HUES48 (cell line): Measurements from ENCODE around the gene COX7A2.

ENCODE experiments used
- H3K27ac ChIP-seq: one replicate; pipeline ENCODE4 v1.7.0; 2013; ENCODE audit warnings: low read depth, low read length, inconsistent platforms
- H3K27me3 ChIP-seq: 2 replicates; pipeline ENCODE4 v1.6.1; 2013; ENCODE audit warnings: mild to moderate bottlenecking, low read length; ENCODE audit not compliant: control insufficient read depth, insufficient read depth
- H3K36me3 ChIP-seq: 2 replicates; pipeline ENCODE4 v1.6.1; 2013; ENCODE audit warnings: low read length; ENCODE audit not compliant: control insufficient read depth, insufficient read depth
- H3K4me1 ChIP-seq: 2 replicates; pipeline ENCODE4 v1.6.1; 2013; ENCODE audit warnings: mild to moderate bottlenecking, low read length; ENCODE audit not compliant: control insufficient read depth, insufficient read depth
- H3K4me3 ChIP-seq: 2 replicates; pipeline ENCODE4 v1.5.1; 2013; ENCODE audit warnings: mild to moderate bottlenecking, low read depth, low read length
- H3K9ac ChIP-seq: 2 replicates; pipeline ENCODE4 v1.6.1; 2013; ENCODE audit warnings: mild to moderate bottlenecking, low read depth, low read length, moderate library complexity
- H3K9me3 ChIP-seq: 2 replicates; pipeline ENCODE4 v1.6.1; 2013; ENCODE audit warnings: low read length; ENCODE audit not compliant: control insufficient read depth, insufficient read depth

COX7A2 gene

GRCh38 chr6:75243333-75244062 lies at the start of gene COX7A2:
TSS of gene COX7A2 (minus strand) at chr6:75243801. CDS start at chr6:75243734, 67 bp downstream.
- Histone ChIP-seq H3K9me3 (no peaks in the 10 kb centered on the region), H3K4me3 (peak within 1 kb of the TSS; percentile 99), H3K9ac (peak within 1 kb of the TSS; percentile 84), H3K4me1 (peaks cover 8% of the 10 kb centered on the region), H3K27me3 (no peaks in the 10 kb centered on the region), H3K27ac (peak within 1 kb of the TSS; percentile 95), H3K36me3 (peaks cover 29% of the 10 kb centered on the region)

- Histone ChIP-seq H3K9me3 (no peaks in the 10 kb centered on the region), H3K36me3 (no peaks in the 10 kb centered on the region), H3K27me3 (no peaks in the 10 kb centered on the region), H3K4me1 (peaks cover 14% of the 10 kb centered on the region), H3K27ac (no peak overlapping the region), H3K9ac (no peak overlapping the region), H3K4me3 (no peak overlapping the region)
These were observed 49.0 kb upstream of the COX7A2 start for GRCh38 chr6:75292555-75292954.

- no peaks in the 10 kb centered on the region for H3K27me3 ChIP-seq
- H3K4me1 ChIP-seq: peaks cover 14% of the 10 kb centered on the region
- no peak overlapping the region for H3K4me3 ChIP-seq
- H3K9me3 ChIP-seq: no peaks in the 10 kb centered on the region
- H3K27ac ChIP-seq: no peak overlapping the region
- no peaks in the 10 kb centered on the region for H3K36me3 ChIP-seq
- H3K9ac ChIP-seq: no peak overlapping the region
These were observed 48.1 kb upstream of the COX7A2 start for GRCh38 chr6:75291744-75292143.

DNA sequence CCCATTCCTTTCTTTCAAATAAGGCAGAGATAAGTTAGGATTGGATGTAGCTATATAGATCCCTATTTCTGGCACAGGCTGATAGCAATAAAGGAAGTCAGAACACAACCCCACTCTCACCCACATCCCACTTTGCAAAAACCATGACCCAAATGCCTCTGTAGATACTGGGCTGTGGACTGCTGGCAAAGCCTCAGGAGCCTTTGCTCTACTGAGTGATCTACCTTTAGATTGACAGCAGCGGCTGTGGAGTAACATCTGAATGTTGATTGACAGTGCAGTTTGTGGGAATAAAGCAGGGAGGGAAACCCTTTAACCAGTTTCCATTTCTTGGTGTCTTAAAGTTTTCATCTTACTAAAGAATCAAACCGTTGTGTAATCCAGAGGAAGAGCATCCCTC lies 47.7 kb upstream of the COX7A2 start:
- Histone ChIP-seq H3K27ac (no peak overlapping the region), H3K9me3 (no peaks in the 10 kb centered on the region), H3K4me1 (peaks cover 14% of the 10 kb centered on the region), H3K9ac (no peak overlapping the region), H3K36me3 (no peaks in the 10 kb centered on the region), H3K27me3 (no peaks in the 10 kb centered on the region), H3K4me3 (no peak overlapping the region)

GRCh38 chr6:75290136-75290945 lies 46.7 kb upstream of the COX7A2 start:
- H3K27ac ChIP-seq: peak overlapping the region; percentile 44

DNA sequence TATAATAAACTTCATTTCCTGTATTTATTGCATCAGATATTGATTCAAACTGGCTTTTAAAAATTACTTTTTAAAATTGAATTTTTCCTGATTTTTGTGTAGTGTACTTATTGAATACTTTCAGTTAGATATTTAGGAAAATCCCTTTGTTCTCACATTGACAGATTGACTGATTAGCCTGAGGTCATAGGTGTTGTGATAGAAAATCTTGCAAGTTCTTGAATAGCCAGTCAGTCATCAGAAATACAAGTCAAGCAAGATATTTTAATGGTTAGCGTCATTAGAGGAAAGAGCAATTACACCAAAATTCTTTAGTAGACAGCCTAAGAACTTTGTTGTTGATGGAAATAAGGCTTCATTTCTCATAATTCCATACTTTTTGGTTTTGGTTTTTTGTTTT lies 44.4 kb upstream of the COX7A2 start:
- H3K4me3 ChIP-seq: no peak overlapping the region
- H3K27ac ChIP-seq: no peak overlapping the region
- no peak overlapping the region for H3K9ac ChIP-seq
- H3K27me3 ChIP-seq: no peaks in the 10 kb centered on the region
- H3K4me1 ChIP-seq: peaks cover 17% of the 10 kb centered on the region
- no peaks in the 10 kb centered on the region for H3K36me3 ChIP-seq
- no peaks in the 10 kb centered on the region for H3K9me3 ChIP-seq

More at GRCh38 chr6:75290136-75290945, 46.7 kb upstream of the COX7A2 start:
- Histone ChIP-seq H3K9me3 (no peaks in the 10 kb centered on the region), H3K9ac (no peak overlapping the region), H3K4me1 (peaks cover 14% of the 10 kb centered on the region), H3K27me3 (no peaks in the 10 kb centered on the region), H3K36me3 (no peaks in the 10 kb centered on the region), H3K4me3 (no peak overlapping the region)

- Histone ChIP-seq H3K4me1 (peaks cover 23% of the 10 kb centered on the region), H3K27ac (no peak overlapping the region), H3K4me3 (no peak overlapping the region), H3K27me3 (no peaks in the 10 kb centered on the region), H3K9me3 (no peaks in the 10 kb centered on the region), H3K9ac (no peak overlapping the region), H3K36me3 (no peaks in the 10 kb centered on the region)
These were observed 43.8 kb upstream of the COX7A2 start for GRCh38 chr6:75287424-75287823.

DNA sequence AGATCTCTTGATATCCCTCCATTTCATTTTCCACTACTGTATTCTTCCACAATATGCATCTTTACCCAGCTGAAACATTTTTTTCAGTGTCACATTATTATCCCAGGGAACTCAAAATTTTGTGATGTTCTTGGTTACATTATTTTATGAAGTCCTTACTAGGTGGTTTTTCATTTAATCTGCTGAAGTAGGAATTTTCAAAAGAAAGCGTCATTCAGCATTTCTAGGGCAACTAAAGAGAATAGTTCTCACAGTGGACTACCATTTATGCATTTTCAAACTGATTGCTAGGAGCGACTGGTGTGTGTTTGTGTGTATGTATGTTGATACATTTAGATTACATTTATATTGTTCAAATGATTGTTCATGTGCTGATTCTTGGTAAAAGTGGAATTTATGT lies 43.4 kb upstream of the COX7A2 start:
- H3K4me1 ChIP-seq: peaks cover 25% of the 10 kb centered on the region
- no peaks in the 10 kb centered on the region for H3K27me3 ChIP-seq
- no peak overlapping the region for H3K9ac ChIP-seq
- no peak overlapping the region for H3K4me3 ChIP-seq
- no peaks in the 10 kb centered on the region for H3K9me3 ChIP-seq
- no peaks in the 10 kb centered on the region for H3K36me3 ChIP-seq
- no peak overlapping the region for H3K27ac ChIP-seq

- Histone ChIP-seq H3K27ac (peak overlapping the region; percentile 80), H3K27me3 (no peaks in the 10 kb centered on the region), H3K36me3 (no peaks in the 10 kb centered on the region), H3K9ac (peak overlapping the region; percentile 45), H3K4me1 (peaks cover 34% of the 10 kb centered on the region), H3K4me3 (peak overlapping the region; percentile 99), H3K9me3 (no peaks in the 10 kb centered on the region)
These were observed 41.7 kb upstream of the COX7A2 start for GRCh38 chr6:75285283-75285639.

DNA sequence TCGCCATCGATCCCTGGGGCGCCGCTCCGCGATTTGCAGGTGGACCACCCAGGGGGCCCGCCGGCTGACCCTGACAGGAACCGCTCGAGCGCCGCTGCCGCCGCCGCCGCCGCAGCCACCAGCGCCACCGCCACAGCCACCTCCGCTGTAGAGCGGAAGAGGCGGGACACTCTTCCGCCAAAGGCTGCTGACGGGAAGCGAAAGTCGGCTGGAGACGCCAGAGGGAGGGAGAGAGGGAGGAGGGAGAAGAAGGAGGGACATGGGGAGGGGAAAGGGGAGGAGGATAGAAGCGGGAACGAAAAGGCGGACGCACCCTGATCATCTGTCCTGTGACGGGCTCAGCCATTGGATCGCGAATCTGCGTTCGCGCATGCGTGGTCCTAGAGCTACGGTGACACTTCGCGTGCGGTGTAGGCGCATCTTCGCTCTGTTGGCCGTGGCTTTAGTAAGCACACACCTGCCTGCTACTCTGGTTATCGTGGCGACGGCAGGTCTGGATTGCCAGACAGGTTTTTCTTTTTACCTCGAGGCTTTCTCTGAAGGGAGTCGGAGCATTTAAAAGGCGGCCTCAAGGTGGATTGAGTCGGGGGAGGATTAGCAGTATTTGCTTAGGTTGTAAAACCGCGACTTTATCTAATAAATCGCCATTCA lies 41.2 kb upstream of the COX7A2 start, which contains the start of gene TMEM30A:
Gene TMEM30A, minus strand, starts transcription at position 161 of the 651 bp plus-strand sequence. Its CDS starts 154 bp downstream, at position 7.
- H3K4me3 ChIP-seq: peak within 1 kb of the TSS; percentile 99
- H3K27ac ChIP-seq: peak within 1 kb of the TSS; percentile 84
- H3K27me3 ChIP-seq: no peaks in the 10 kb centered on the region
- H3K9ac ChIP-seq: peak within 1 kb of the TSS; percentile 54
- H3K4me1 ChIP-seq: peaks cover 34% of the 10 kb centered on the region
- H3K36me3 ChIP-seq: no peaks in the 10 kb centered on the region
- H3K9me3 ChIP-seq: no peaks in the 10 kb centered on the region
